Right atrium auricular region (tissue), 2 donors: ENCODE data around the gene TXNDC9. TPM values are rescaled to one million over a fixed set of nuclear protein-coding genes. Genes with fewer than 3 reads are reported as not detected.

Experiments used
- DNase-seq: peaks from one replicate; pipeline ENCODE4 v3.0.0-alpha.2; 2019; ENCODE audit warnings: low spot score
- H3K27ac ChIP-seq, 2 donors: fragments of 200-600 bp; sonication (generic); 1 replicate in 1 of 2; 2 replicates in 1 of 2; pipeline ENCODE4 v1.5.1; 2016 to 2019
- H3K27me3 ChIP-seq, 2 donors: fragments of 200-600 bp; sonication (generic); one replicate each; pipeline versions ENCODE4 v1.5.1 to v1.6.0; 2017 to 2019
- H3K36me3 ChIP-seq: fragments of 200-600 bp; sonication (generic); one replicate; pipeline ENCODE4 v1.5.1; 2016
- H3K4me1 ChIP-seq, 2 donors: fragments of 200-600 bp; sonication (generic); one replicate each; pipeline versions ENCODE4 v1.5.1 to v1.6.0; 2017 to 2019
- H3K4me3 ChIP-seq, 2 donors: fragments of 200-600 bp; sonication (generic); 1 replicate in 1 of 2; 2 replicates in 1 of 2; pipeline ENCODE4 v1.5.1; 2017 to 2019; ENCODE audit warnings: mild to moderate bottlenecking in 1 of 2, moderate library complexity in 1 of 2
- H3K9me3 ChIP-seq, 2 donors: fragments of 200-600 bp; sonication (generic); one replicate each; pipeline ENCODE4 v1.5.1; 2019
- CTCF ChIP-seq, 2 donors: fragments of 200-600 bp; sonication (generic); IDR thresholded peaks; one replicate each; pipeline ENCODE4 v1.5.1; 2019; ENCODE audit warnings: antibody characterized with exemption in 2 of 2
- total RNA-seq, 2 donors: library from RNA; depleted of rRNA; stranded (reverse); fragments of >200 nt; gene quantifications; one replicate each; pipeline ENCODE4 v1.1.0, GENCODE V29; 2016

TXNDC9 gene
- total RNA-seq, 2 donors from 2014 or later, result 21.4 to 28.9 TPM

GRCh38 chr2:99275882-99276281, 60.3 kb downstream of the TXNDC9 start:
- Histone ChIP-seq H3K4me1 (no peaks in the 10 kb centered on the region), H3K4me3 (no peak overlapping the region), H3K27ac (no peak overlapping the region), H3K36me3 (no peaks in the 10 kb centered on the region), H3K27me3 (no peaks in the 10 kb centered on the region), H3K9me3 (peaks cover 0 to 14% of the 10 kb centered on the region in 2 donors)
- no peak for DNase-seq
- no peak for TF ChIP-seq CTCF (IDR thresholded peaks at IDR 0.05)

Other genes with a start within 250 kb of the TXNDC9 start
- not detected for gene C2orf15, start 194.6 kb downstream of the TXNDC9 start, total RNA-seq
- gene TSGA10, start 181.4 kb downstream of the TXNDC9 start, total RNA-seq, result 1 to 10 TPM; 1.5 to 7.0 TPM
- 1 to 10 TPM; 5.1 to 5.2 TPM for gene LIPT1, start 181.4 kb downstream of the TXNDC9 start, total RNA-seq
- gene MITD1, start 155.3 kb downstream of the TXNDC9 start, total RNA-seq, result 10 to 100 TPM; 11.8 to 25.9 TPM
- 10 to 100 TPM; 18.8 to 37.8 TPM for gene MRPL30, start 155.1 kb downstream of the TXNDC9 start, total RNA-seq
- not detected for gene LYG2, start 80.7 kb downstream of the TXNDC9 start, total RNA-seq
- gene LYG1, start 35.1 kb downstream of the TXNDC9 start, total RNA-seq, result under 1 TPM in 1 of 2 donors, not detected in 1; 0.75 TPM
- gene EIF5B, start 1.1 kb upstream of the TXNDC9 start, total RNA-seq, result 10 to 100 TPM; 50.7 to 81.0 TPM
- 10 to 100 TPM; 22.3 to 26.4 TPM for gene REV1, start 153.7 kb upstream of the TXNDC9 start, total RNA-seq